ENCODE results near the gene B3GLCT. TPM values are rescaled to one million over a fixed set of nuclear protein-coding genes. Genes with fewer than 3 reads are reported as not detected.

B3GLCT gene
- total and polyA plus RNA-seq, 2 of the 13 experiments (the other 11 are each of a cell fraction or from before 2014, with no cell fraction given): 2.0 to 7.1 TPM

GRCh38 chr13:31242916-31243315 lies 43.1 kb downstream of the B3GLCT start:
- no TSS peak for BruUV-seq (replicated peaks)
- ATAC-seq (no peak), FAIRE-seq (no peak), DNase-seq (ENCODE audit: low spot score) (no peak)
- no peaks in the 10 kb centered on the region for H3K9me3 ChIP-seq (ENCODE audit: low read length)
- H3K27me3 ChIP-seq (ENCODE audit: control insufficient read depth in 1 of 2, insufficient read depth in 2 of 2, low read length in 2 of 2): no peaks in the 10 kb centered on the region; a peak in 1 of 5 replicates
- no peaks in the 10 kb centered on the region for H4K20me1 ChIP-seq (ENCODE audit: insufficient read depth, low read length)
- no peaks in the 10 kb centered on the region for H3K79me2 ChIP-seq (ENCODE audit: insufficient read depth, low read length)
- CTCF ChIA-PET (ENCODE audit: low intra/inter-chr PET ratio, low total read pairs): no interaction called here
- H3K4me2 ChIP-seq (ENCODE audit: low read depth, low read length): no peak overlapping the region
- no peaks in the 10 kb centered on the region for H3K4me1 ChIP-seq (ENCODE audit: insufficient read depth, low read length)
- no peak overlapping the region for H3K4me3 ChIP-seq (replicated peaks in 1 of 3; ENCODE audit: insufficient read depth in 1 of 3, low read depth in 2 of 3, low read length in 3 of 3)
- POLR2A ChIA-PET: no interaction called here
- WGBS (ENCODE audit: low lambda C conversion rate): 89% methylated on average over 1 of the region's 1 CpG
- no peak overlapping the region for H3K27ac ChIP-seq (ENCODE audit: extremely low read length, insufficient read depth, low read length)
- no peak overlapping the region for H3K9ac ChIP-seq (ENCODE audit: insufficient read depth, low read depth, low read length)
- intact Hi-C loops (cut with micrococcal nuclease; ENCODE audit: unreplicated experiment) (no loop called here), in situ Hi-C loops (cut with HindIII; ENCODE audit: extremely low pct_ligation_motif_present, low pct_unique_long_range_greater_than_20kb) (loop anchor here (25.0 kb wide), 1 partner anchor 494 kb away; the partner anchor contains the start of gene RXFP2)
- H2AFZ ChIP-seq (ENCODE audit: low read length): no peak overlapping the region
- no peaks in the 10 kb centered on the region for H3K36me3 ChIP-seq (replicated peaks in 1 of 2; ENCODE audit: control insufficient read depth in 1 of 2, insufficient read depth in 2 of 2, low read length in 2 of 2)
- no peak for TF ChIP-seq CHCHD3 (CRISPR knock-in tag; IDR thresholded peaks at IDR 0.05)
- TF ChIP-seq KDM6A (CRISPR knock-in tag; IDR thresholded peaks at IDR 0.05; ENCODE audit: low read depth): no peak
- TF ChIP-seq HNRNPUL1 (IDR thresholded peaks at IDR 0.05; ENCODE audit: low read depth, low read length): no peak
- no peak for TF ChIP-seq ZNF704 (CRISPR knock-in tag; IDR thresholded peaks at IDR 0.05; ENCODE audit: borderline replicate concordance)
- no peak for TF ChIP-seq ARNT (IDR thresholded peaks at IDR 0.05)
- no peak for TF ChIP-seq ZNF234 (CRISPR knock-in tag; conservative IDR thresholded peaks at IDR 0.05)
- no peak for TF ChIP-seq SP1 (IDR thresholded peaks at IDR 0.05)
- TF ChIP-seq SP1 (CRISPR knock-in tag; IDR thresholded peaks at IDR 0.05): no peak
- no peak for TF ChIP-seq ZNF7 (CRISPR knock-in tag; IDR thresholded peaks at IDR 0.05)
- TF ChIP-seq ZNF878 (CRISPR knock-in tag; IDR thresholded peaks at IDR 0.05): no peak
- TF ChIP-seq TRAFD1 (CRISPR knock-in tag; IDR thresholded peaks at IDR 0.05; ENCODE audit: borderline replicate concordance): no peak
- TF ChIP-seq CSRNP1 (CRISPR knock-in tag; IDR thresholded peaks at IDR 0.05): no peak
- TF ChIP-seq HDAC2 (CRISPR knock-in tag; IDR thresholded peaks at IDR 0.05): no peak
- no peak for TF ChIP-seq ZBTB7B (CRISPR knock-in tag; IDR thresholded peaks at IDR 0.05)
- no peak for TF ChIP-seq ZNF710 (CRISPR knock-in tag; IDR thresholded peaks at IDR 0.05; ENCODE audit: borderline replicate concordance)
- TF ChIP-seq ZNF615 (CRISPR knock-in tag; IDR thresholded peaks at IDR 0.05; ENCODE audit: borderline replicate concordance): no peak
- no peak for TF ChIP-seq XRCC5 (optimal IDR thresholded peaks at IDR 0.05; ENCODE audit: low read length)
